Mesothelial cell of epicardium (in vitro differentiated cells): ENCODE data around the gene CALHM6. TPM values are rescaled to one million over a fixed set of nuclear protein-coding genes. Genes with fewer than 3 reads are reported as not detected.

Experiments used
- DNase-seq, 2 experiments: peaks; one replicate each; pipeline ENCODE4 v3.0.0; 2021; ENCODE audit warnings: low spot score in 2 of 2; ENCODE audit not compliant: unreplicated experiment in 2 of 2
- H3K27ac Mint-ChIP-seq: 2 replicates; pipeline ENCODE4 v1.8.0; 2021; ENCODE audit warnings: mixed read lengths
- H3K27me3 Mint-ChIP-seq: 2 replicates; pipeline ENCODE4 v1.8.0; 2021; ENCODE audit warnings: low read depth, mixed read lengths
- H3K36me3 Mint-ChIP-seq: 2 replicates; pipeline ENCODE4 v1.8.0; 2021; ENCODE audit warnings: mixed read lengths
- H3K4me1 Mint-ChIP-seq: 2 replicates; pipeline ENCODE4 v1.8.0; 2021; ENCODE audit warnings: mixed read lengths
- H3K4me3 Mint-ChIP-seq: 2 replicates; pipeline ENCODE4 v1.8.0; 2021; ENCODE audit warnings: mild to moderate bottlenecking, moderate library complexity, mixed read lengths
- H3K9me3 Mint-ChIP-seq: 2 replicates; pipeline ENCODE4 v1.8.0; 2021; ENCODE audit warnings: mixed read lengths
- CTCF ChIP-seq: fragments of 200-600 bp; sonication (generic); IDR thresholded peaks from one replicate; pipeline ENCODE4 v1.5.0; 2021; ENCODE audit warnings: antibody characterized with exemption; ENCODE audit not compliant: unreplicated experiment
- total RNA-seq: library from RNA; stranded (reverse); gene quantifications from 3 replicates; pipeline ENCODE4 v1.2.1, GENCODE V29; 2021

Gene CALHM6
- total RNA-seq, 1 donor from 2014 or later, result 2.4 TPM

- Mint-ChIP-seq H3K36me3 (peaks cover 5% of the 10 kb centered on the region), H3K27me3 (no peaks in the 10 kb centered on the region), H3K27ac (no peak overlapping the region), H3K4me1 (peaks cover 24% of the 10 kb centered on the region), H3K4me3 (no peak overlapping the region), H3K9me3 (no peaks in the 10 kb centered on the region)
- DNase-seq, result no peak
- TF ChIP-seq CTCF, result no peak
These were observed 40.8 kb upstream of the CALHM6 start for GRCh38 chr6:116420341-116420740.

GRCh38 chr6:116422238-116422637 lies 38.9 kb upstream of the CALHM6 start:
- TF ChIP-seq CTCF, result no peak
- peaks cover 15% of the 10 kb centered on the region for H3K36me3 Mint-ChIP-seq
- H3K4me3 Mint-ChIP-seq, result no peak overlapping the region
- no peaks in the 10 kb centered on the region for H3K9me3 Mint-ChIP-seq
- no peak overlapping the region for H3K27ac Mint-ChIP-seq
- H3K27me3 Mint-ChIP-seq, result no peaks in the 10 kb centered on the region
- peaks cover 21% of the 10 kb centered on the region for H3K4me1 Mint-ChIP-seq
- no peak for DNase-seq

GRCh38 chr6:116424001-116424400 lies 37.2 kb upstream of the CALHM6 start:
- Mint-ChIP-seq H3K27me3 (no peaks in the 10 kb centered on the region), H3K4me1 (peaks cover 21% of the 10 kb centered on the region), H3K4me3 (no peak overlapping the region), H3K9me3 (no peaks in the 10 kb centered on the region), H3K36me3 (peaks cover 27% of the 10 kb centered on the region), H3K27ac (no peak overlapping the region)
- TF ChIP-seq CTCF, result no peak
- no peak for DNase-seq

GRCh38 chr6:116426551-116426950 lies 34.6 kb upstream of the CALHM6 start:
- Mint-ChIP-seq H3K36me3 (peaks cover 40% of the 10 kb centered on the region), H3K27me3 (no peaks in the 10 kb centered on the region), H3K4me3 (no peak overlapping the region), H3K4me1 (peaks cover 21% of the 10 kb centered on the region), H3K9me3 (no peaks in the 10 kb centered on the region), H3K27ac (no peak overlapping the region)
- TF ChIP-seq CTCF, result no peak
- no peak for DNase-seq

- Mint-ChIP-seq H3K9me3 (no peaks in the 10 kb centered on the region), H3K36me3 (peaks cover 46% of the 10 kb centered on the region), H3K27me3 (no peaks in the 10 kb centered on the region), H3K4me1 (no peaks in the 10 kb centered on the region), H3K4me3 (no peak overlapping the region), H3K27ac (no peak overlapping the region)
- no peak for DNase-seq
- no peak for TF ChIP-seq CTCF
These were observed 32.1 kb upstream of the CALHM6 start for GRCh38 chr6:116429111-116429510.

- Mint-ChIP-seq H3K27ac (no peak overlapping the region), H3K36me3 (peaks cover 47% of the 10 kb centered on the region), H3K9me3 (no peaks in the 10 kb centered on the region), H3K4me3 (no peak overlapping the region), H3K4me1 (no peaks in the 10 kb centered on the region), H3K27me3 (no peaks in the 10 kb centered on the region)
- no peak for TF ChIP-seq CTCF
- no peak for DNase-seq
These were observed 30.3 kb upstream of the CALHM6 start for GRCh38 chr6:116430860-116431259.
